Nephron (organoid): ENCODE results near the gene TUBGCP3.
A peak's percentile ranks its signal among the peaks of the same experiment; 100 is the strongest.

Source experiments
- H3K27ac Mint-ChIP-seq, 3 experiments: 2 replicates each; pipeline ENCODE4 v1.8.0; 2020; ENCODE audit warnings: mixed read lengths in 3 of 3, mild to moderate bottlenecking in 2 of 3, moderate library complexity in 1 of 3
- H3K27me3 Mint-ChIP-seq: 2 replicates; pipeline ENCODE4 v1.8.0; 2021; ENCODE audit warnings: low read depth, mild to moderate bottlenecking, moderate library complexity, mixed read lengths
- H3K36me3 Mint-ChIP-seq: 2 replicates; pipeline ENCODE4 v1.8.0; 2020; ENCODE audit warnings: low read depth, mixed read lengths
- H3K4me1 Mint-ChIP-seq: 2 replicates; pipeline ENCODE4 v1.8.0; 2020; ENCODE audit warnings: mixed read lengths
- H3K4me3 Mint-ChIP-seq, 3 experiments: 2 replicates each; pipeline ENCODE4 v1.8.0; 2020; ENCODE audit warnings: mild to moderate bottlenecking in 3 of 3, mixed read lengths in 3 of 3, moderate library complexity in 2 of 3
- H3K9me3 Mint-ChIP-seq: 2 replicates; pipeline ENCODE4 v1.8.0; 2020; ENCODE audit warnings: mixed read lengths
- TF ChIP-seq, protein P1 (sequence below), 3 experiments: fragments of 200-600 bp; sonication (generic); IDR thresholded peaks; one replicate each; pipeline ENCODE4 v1.5.0; 2021; ENCODE audit warnings: antibody characterized with exemption in 3 of 3; ENCODE audit not compliant: unreplicated experiment in 3 of 3

TUBGCP3 gene

DNA sequence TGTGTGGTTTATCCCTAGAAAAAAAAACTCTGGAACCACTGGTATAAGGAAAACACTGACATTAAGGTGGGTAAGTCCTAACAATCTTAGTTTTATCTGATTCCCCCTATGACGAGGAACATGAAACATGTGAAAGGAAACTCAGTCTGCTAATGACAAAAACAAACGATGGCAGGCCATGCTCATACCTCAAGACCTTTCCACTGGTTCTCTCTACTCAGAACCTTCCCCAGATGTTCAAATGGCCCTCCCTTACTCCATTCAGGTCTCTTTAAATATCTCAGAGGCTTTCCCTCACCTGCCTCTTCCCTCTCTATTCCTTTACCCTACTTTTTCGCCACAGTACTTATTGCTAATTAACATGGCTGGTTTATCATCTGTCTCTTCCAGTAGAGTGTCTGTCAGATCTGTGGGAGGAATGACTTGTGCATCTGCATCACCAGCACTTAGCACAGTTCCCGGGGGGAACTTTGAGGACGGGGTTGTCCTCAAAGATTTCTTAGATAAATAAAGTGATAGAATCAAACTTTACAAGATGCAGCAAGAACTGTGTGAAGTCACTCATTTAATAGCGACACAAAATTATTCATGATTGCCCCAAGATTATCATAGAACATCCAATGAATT is 1.5 kb downstream of the TUBGCP3 start:
- Mint-ChIP-seq H3K4me1 (peaks cover 19% of the 10 kb centered on the region), H3K9me3 (no peaks in the 10 kb centered on the region), H3K27ac (peak overlapping the region; percentile 95 to 99 (median 97)), H3K36me3 (peaks cover 12% of the 10 kb centered on the region), H3K4me3 (peak overlapping the region; percentile 95 to 99 (median 98)), H3K27me3 (no peaks in the 10 kb centered on the region)
- TF ChIP-seq, protein P1, sequence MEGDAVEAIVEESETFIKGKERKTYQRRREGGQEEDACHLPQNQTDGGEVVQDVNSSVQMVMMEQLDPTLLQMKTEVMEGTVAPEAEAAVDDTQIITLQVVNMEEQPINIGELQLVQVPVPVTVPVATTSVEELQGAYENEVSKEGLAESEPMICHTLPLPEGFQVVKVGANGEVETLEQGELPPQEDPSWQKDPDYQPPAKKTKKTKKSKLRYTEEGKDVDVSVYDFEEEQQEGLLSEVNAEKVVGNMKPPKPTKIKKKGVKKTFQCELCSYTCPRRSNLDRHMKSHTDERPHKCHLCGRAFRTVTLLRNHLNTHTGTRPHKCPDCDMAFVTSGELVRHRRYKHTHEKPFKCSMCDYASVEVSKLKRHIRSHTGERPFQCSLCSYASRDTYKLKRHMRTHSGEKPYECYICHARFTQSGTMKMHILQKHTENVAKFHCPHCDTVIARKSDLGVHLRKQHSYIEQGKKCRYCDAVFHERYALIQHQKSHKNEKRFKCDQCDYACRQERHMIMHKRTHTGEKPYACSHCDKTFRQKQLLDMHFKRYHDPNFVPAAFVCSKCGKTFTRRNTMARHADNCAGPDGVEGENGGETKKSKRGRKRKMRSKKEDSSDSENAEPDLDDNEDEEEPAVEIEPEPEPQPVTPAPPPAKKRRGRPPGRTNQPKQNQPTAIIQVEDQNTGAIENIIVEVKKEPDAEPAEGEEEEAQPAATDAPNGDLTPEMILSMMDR (IDR thresholded peaks at IDR 0.05; ENCODE audit: unreplicated experiment in 3 of 3) = no peak

DNA sequence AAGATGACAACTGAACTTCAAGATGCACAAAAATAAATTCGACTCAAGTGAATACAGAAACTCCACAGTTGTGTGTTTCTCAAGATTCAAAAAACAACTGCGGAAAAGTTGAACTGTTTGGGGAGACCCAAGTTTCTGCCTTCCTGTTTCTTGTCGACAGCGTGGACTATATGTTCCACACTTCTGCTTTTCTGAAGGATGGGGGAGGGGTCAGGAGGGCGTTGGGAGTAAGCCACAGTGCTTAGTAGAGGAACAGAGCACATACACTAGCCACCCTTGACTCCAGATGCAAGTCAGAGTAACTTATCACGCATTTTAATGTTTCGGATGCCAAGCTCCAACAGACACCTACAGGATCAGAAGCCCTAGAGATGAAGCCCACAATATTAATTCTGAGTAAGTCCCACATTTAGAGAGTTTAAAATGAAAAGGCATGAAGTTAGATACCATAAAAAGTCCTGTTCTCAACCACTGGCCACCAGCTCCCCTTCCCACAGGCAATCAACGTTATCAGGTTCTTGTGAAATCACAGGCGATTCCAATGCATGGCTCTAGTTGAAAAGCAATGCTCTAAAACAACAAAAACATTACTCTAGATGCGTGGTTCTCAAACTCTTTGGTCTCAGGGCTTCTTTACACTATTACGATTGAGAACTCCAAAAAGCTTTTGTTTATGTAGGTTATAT is 4.2 kb downstream of the TUBGCP3 start:
- TF ChIP-seq, protein P1 (IDR thresholded peaks at IDR 0.05; ENCODE audit: unreplicated experiment in 3 of 3) = no peak
- Mint-ChIP-seq H3K4me1 (peaks cover 19% of the 10 kb centered on the region), H3K4me3 (no peak overlapping the region), H3K36me3 (peaks cover 20% of the 10 kb centered on the region), H3K27me3 (no peaks in the 10 kb centered on the region), H3K27ac (no peak overlapping the region), H3K9me3 (peaks cover 2% of the 10 kb centered on the region)

DNA sequence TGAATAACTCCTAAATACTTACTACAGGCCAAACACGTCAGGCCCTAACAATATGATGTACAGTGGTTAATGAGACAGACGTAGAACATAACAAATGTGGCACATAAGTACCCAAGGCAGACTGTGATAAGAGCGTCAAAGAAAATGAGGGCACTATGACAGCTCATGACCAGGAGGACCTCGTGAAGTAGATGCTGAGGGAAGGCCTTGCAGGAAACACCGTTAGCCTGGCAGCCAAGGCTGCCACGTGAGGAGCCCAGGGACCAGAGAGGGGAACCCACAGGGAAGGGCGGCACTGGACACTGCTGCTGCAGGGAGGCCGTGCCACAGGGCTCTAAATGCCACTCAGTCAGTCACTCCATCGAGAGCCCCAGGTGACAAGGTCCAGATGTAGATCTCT is 5.7 kb downstream of the TUBGCP3 start:
- Mint-ChIP-seq H3K27ac (peak overlapping the region; percentile 23 to 45 (median 39)), H3K27me3 (no peaks in the 10 kb centered on the region), H3K9me3 (peaks cover 6% of the 10 kb centered on the region), H3K4me1 (peaks cover 16% of the 10 kb centered on the region), H3K4me3 (peak overlapping the region in 1 of 3 experiments; percentile 6), H3K36me3 (peaks cover 27% of the 10 kb centered on the region)
- TF ChIP-seq, protein P1 (IDR thresholded peaks at IDR 0.05; ENCODE audit: unreplicated experiment in 3 of 3) = no peak

DNA sequence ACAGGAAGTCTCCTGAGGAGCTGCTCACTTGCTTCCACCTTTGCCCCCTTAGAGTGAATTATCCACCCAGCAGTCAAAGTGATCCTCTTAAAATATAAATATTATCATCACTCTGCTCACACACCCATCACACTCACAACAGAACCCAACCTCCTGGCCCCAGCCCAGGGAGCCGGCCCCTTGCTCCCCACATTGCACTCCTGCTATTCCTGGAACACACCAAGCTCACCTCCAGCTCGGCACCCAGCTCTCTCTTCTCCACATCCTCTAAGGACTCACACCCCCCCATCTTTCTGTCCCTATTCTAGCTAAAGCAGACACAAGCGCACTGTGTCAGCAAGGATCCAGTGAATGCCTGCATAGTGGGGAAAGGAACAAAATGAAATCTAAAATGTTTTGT is 7.0 kb downstream of the TUBGCP3 start:
- peaks cover 15% of the 10 kb centered on the region for H3K9me3 Mint-ChIP-seq
- no peak overlapping the region for H3K27ac Mint-ChIP-seq
- H3K36me3 Mint-ChIP-seq = peaks cover 36% of the 10 kb centered on the region
- H3K27me3 Mint-ChIP-seq = no peaks in the 10 kb centered on the region
- peaks cover 6% of the 10 kb centered on the region for H3K4me1 Mint-ChIP-seq
- TF ChIP-seq, protein P1 (IDR thresholded peaks at IDR 0.05; ENCODE audit: unreplicated experiment in 3 of 3) = no peak
- H3K4me3 Mint-ChIP-seq = no peak overlapping the region

DNA sequence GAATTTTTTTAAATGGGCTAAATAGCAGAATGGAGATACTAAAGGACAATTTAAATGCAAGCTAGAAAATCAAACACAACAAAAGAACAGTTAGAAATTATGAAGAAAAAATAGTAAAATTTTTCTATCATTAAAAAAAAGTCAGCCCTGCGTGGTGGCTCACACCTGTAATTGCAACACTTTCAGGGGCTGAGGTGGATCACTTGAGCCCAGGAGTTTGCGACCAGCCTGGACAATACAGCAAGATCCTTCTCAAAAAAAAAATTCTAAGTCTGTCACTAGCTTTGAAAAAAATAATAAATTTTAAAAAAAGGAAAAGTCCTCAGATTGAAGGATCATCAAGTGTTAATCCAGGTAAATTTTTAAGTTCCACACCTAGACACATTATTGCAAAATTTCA is 7.7 kb downstream of the TUBGCP3 start:
- H3K27me3 Mint-ChIP-seq = no peaks in the 10 kb centered on the region
- peaks cover 12% of the 10 kb centered on the region for H3K4me1 Mint-ChIP-seq
- peaks cover 19% of the 10 kb centered on the region for H3K9me3 Mint-ChIP-seq
- peak overlapping the region in 1 of 3 experiments; percentile 66 for H3K27ac Mint-ChIP-seq
- TF ChIP-seq, protein P1 (IDR thresholded peaks at IDR 0.05; ENCODE audit: unreplicated experiment in 3 of 3) = no peak
- H3K4me3 Mint-ChIP-seq = no peak overlapping the region
- peaks cover 41% of the 10 kb centered on the region for H3K36me3 Mint-ChIP-seq
